H9 (cell line): ENCODE results near the gene PARVB. TPM values are rescaled to one million over a fixed set of nuclear protein-coding genes. Genes with fewer than 3 reads are reported as not detected.

Source experiments
- DNase-seq: peaks from one replicate; pipeline ENCODE4 v3.0.0-alpha.2; 2017
- H2AFZ ChIP-seq: one replicate; pipeline ENCODE4 v1.6.1; 2013; ENCODE audit warnings: mild to moderate bottlenecking, low read length, control low read depth, moderate library complexity
- H2AK5ac ChIP-seq: 2 replicates; pipeline ENCODE4 v1.6.1; 2013; ENCODE audit warnings: low read length, control low read depth, mixed read lengths; ENCODE audit not compliant: insufficient read length
- H2BK120ac ChIP-seq: one replicate; pipeline ENCODE4 v1.6.1; 2013; ENCODE audit warnings: low read depth, mild to moderate bottlenecking, low read length, control low read depth, inconsistent platforms; ENCODE audit not compliant: poor library complexity, severe bottlenecking
- H2BK12ac ChIP-seq: 2 replicates; pipeline ENCODE4 v1.6.1; 2013; ENCODE audit warnings: low read length, control low read depth, mixed read lengths, low read depth; ENCODE audit not compliant: insufficient read length
- H2BK15ac ChIP-seq: 2 replicates; pipeline ENCODE4 v1.6.1; 2013; ENCODE audit warnings: low read depth, low read length, control low read depth
- H2BK20ac ChIP-seq: one replicate; pipeline ENCODE4 v1.6.1; 2013; ENCODE audit warnings: low read depth, mild to moderate bottlenecking, low read length, control low read depth, inconsistent platforms; ENCODE audit not compliant: poor library complexity, severe bottlenecking
- H2BK5ac ChIP-seq: 2 replicates; pipeline ENCODE4 v1.6.1; 2013; ENCODE audit warnings: low read length, control low read depth, mixed read lengths; ENCODE audit not compliant: insufficient read length
- H3K14ac ChIP-seq: 2 replicates; pipeline ENCODE4 v1.6.1; 2013; ENCODE audit warnings: low read length, control low read depth; ENCODE audit not compliant: insufficient read depth
- H3K18ac ChIP-seq: 2 replicates; pipeline ENCODE4 v1.6.1; 2013; ENCODE audit warnings: low read depth, mild to moderate bottlenecking, mixed read lengths, low read length, control low read depth; ENCODE audit not compliant: insufficient read length
- H3K23ac ChIP-seq: 2 replicates; pipeline ENCODE4 v1.6.1; 2013; ENCODE audit warnings: low read length, control low read depth, mixed read lengths, low read depth; ENCODE audit not compliant: insufficient read length
- H3K23me2 ChIP-seq: 2 replicates; pipeline ENCODE4 v1.6.1; 2013; ENCODE audit warnings: low read depth, mild to moderate bottlenecking, mixed read lengths, low read length, control low read depth; ENCODE audit not compliant: insufficient read length, poor library complexity, severe bottlenecking
- H3K27ac ChIP-seq: 2 replicates; pipeline ENCODE4 v1.5.1; 2013; ENCODE audit warnings: low read length, control low read depth, mixed read lengths, low read depth; ENCODE audit not compliant: insufficient read length
- H3K27me3 ChIP-seq: 2 replicates; pipeline ENCODE4 v1.6.1; 2013; ENCODE audit warnings: low read length, control low read depth, inconsistent platforms; ENCODE audit not compliant: insufficient read depth
- H3K4ac ChIP-seq: 2 replicates; pipeline ENCODE4 v1.6.1; 2013; ENCODE audit warnings: low read depth, mild to moderate bottlenecking, control low read depth, inconsistent platforms, low read length, moderate library complexity
- H3K4me1 ChIP-seq: 2 replicates; pipeline ENCODE4 v1.6.1; 2013; ENCODE audit warnings: low read length, control low read depth, inconsistent platforms; ENCODE audit not compliant: insufficient read depth
- H3K4me2 ChIP-seq: 2 replicates; pipeline ENCODE4 v1.6.1; 2013; ENCODE audit warnings: low read length, control low read depth, mixed read lengths; ENCODE audit not compliant: insufficient read length, insufficient read depth
- H3K56ac ChIP-seq: 2 replicates; pipeline ENCODE4 v1.6.1; 2013; ENCODE audit warnings: low read depth, mild to moderate bottlenecking, mixed read lengths, low read length, control low read depth; ENCODE audit not compliant: insufficient read length
- H3K79me1 ChIP-seq: 2 replicates; pipeline ENCODE4 v1.6.1; 2013; ENCODE audit warnings: low read depth, mild to moderate bottlenecking, moderate library complexity, low read length, control low read depth, inconsistent platforms; ENCODE audit not compliant: insufficient read depth, poor library complexity, severe bottlenecking
- H3K79me2 ChIP-seq: 2 replicates; pipeline ENCODE4 v1.6.1; 2013; ENCODE audit warnings: low read length, control low read depth, inconsistent platforms; ENCODE audit not compliant: insufficient read depth
- H3K9ac ChIP-seq: 2 replicates; pipeline ENCODE4 v1.6.1; 2013; ENCODE audit warnings: low read length, control low read depth, mixed read lengths; ENCODE audit not compliant: insufficient read length; ENCODE audit errors: extremely low read depth
- H3K9me3 ChIP-seq: one replicate; pipeline ENCODE4 v1.6.1; 2013; ENCODE audit warnings: low read depth, low read length, inconsistent platforms; ENCODE audit not compliant: control insufficient read depth
- H3T11ph ChIP-seq: one replicate; pipeline ENCODE4 v1.6.1; 2013; ENCODE audit warnings: mild to moderate bottlenecking, low read length, control low read depth, inconsistent platforms
- H4K20me1 ChIP-seq: one replicate; pipeline ENCODE4 v1.6.1; 2013; ENCODE audit not compliant: control insufficient read depth, insufficient read length, insufficient read depth
- H4K5ac ChIP-seq: 2 replicates; pipeline ENCODE4 v1.6.1; 2013; ENCODE audit warnings: low read depth, mild to moderate bottlenecking, mixed read lengths, low read length, control low read depth; ENCODE audit not compliant: insufficient read length
- H4K8ac ChIP-seq: replicated peaks from 2 replicates; pipeline ENCODE4 v1.6.1; 2013; ENCODE audit warnings: low read length, control low read depth, mixed read lengths, low read depth; ENCODE audit not compliant: insufficient read length
- H4K91ac ChIP-seq: 2 replicates; pipeline ENCODE4 v1.6.1; 2013; ENCODE audit warnings: low read depth, mild to moderate bottlenecking, moderate library complexity, mixed read lengths, low read length, control low read depth; ENCODE audit not compliant: insufficient read length
- H3K27ac Mint-ChIP-seq, 3 experiments: 2 replicates in 2 of 3; 3 replicates in 1 of 3; pipeline ENCODE4 v1.8.0; 2020 to 2021; ENCODE audit warnings: mixed read lengths in 3 of 3, mild to moderate bottlenecking in 1 of 3, moderate library complexity in 1 of 3
- H3K27me3 Mint-ChIP-seq: 2 replicates; pipeline ENCODE4 v1.8.0; 2021; ENCODE audit warnings: low read depth, mild to moderate bottlenecking, moderate library complexity, mixed read lengths
- H3K36me3 Mint-ChIP-seq, 3 experiments: 2 replicates in 2 of 3; 3 replicates in 1 of 3; pipeline ENCODE4 v1.8.0; 2020 to 2021; ENCODE audit warnings: low read depth in 3 of 3, mixed read lengths in 3 of 3; ENCODE audit not compliant: insufficient read depth in 1 of 3
- H3K4me1 Mint-ChIP-seq, 2 experiments: 2 replicates each; pipeline ENCODE4 v1.8.0; 2020; ENCODE audit warnings: mixed read lengths in 2 of 2
- H3K4me3 Mint-ChIP-seq, 2 experiments: 2 replicates in 1 of 2; 3 replicates in 1 of 2; pipeline ENCODE4 v1.8.0; 2020 to 2021; ENCODE audit warnings: mild to moderate bottlenecking in 2 of 2, mixed read lengths in 2 of 2, moderate library complexity in 1 of 2
- H3K9me3 Mint-ChIP-seq, 2 experiments: 2 replicates in 1 of 2; 3 replicates in 1 of 2; pipeline ENCODE4 v1.8.0; 2020; ENCODE audit warnings: mild to moderate bottlenecking in 2 of 2, mixed read lengths in 2 of 2, moderate library complexity in 1 of 2
- WGBS: extraction: QIAGEN DNeasy Blood & Tissue Kit; methylation state at CpG from one replicate; pipeline ENCODE4 v1.1.7; 2013; ENCODE audit warnings: missing lambda C conversion rate, low lambda C conversion rate, mixed read lengths; ENCODE audit not compliant: insufficient read length; ENCODE audit errors: extremely low coverage; 5-methylcytosine and 5-hydroxymethylcytosine counted together
- total RNA-seq: library from RNA; stranded (reverse); gene quantifications from 2 replicates; pipeline ENCODE4 v1.2.1, GENCODE V29; 2021
- TF ChIP-seq, protein P1 (sequence below): fragments of 200-600 bp; sonication (generic); conservative IDR thresholded peaks from 3 replicates; pipeline ENCODE4 v1.8.0; 2021; ENCODE audit warnings: antibody characterized with exemption, mild to moderate bottlenecking

The PARVB gene
- total RNA-seq, 1 experiment from 2014 or later = 15.6 TPM

DNA sequence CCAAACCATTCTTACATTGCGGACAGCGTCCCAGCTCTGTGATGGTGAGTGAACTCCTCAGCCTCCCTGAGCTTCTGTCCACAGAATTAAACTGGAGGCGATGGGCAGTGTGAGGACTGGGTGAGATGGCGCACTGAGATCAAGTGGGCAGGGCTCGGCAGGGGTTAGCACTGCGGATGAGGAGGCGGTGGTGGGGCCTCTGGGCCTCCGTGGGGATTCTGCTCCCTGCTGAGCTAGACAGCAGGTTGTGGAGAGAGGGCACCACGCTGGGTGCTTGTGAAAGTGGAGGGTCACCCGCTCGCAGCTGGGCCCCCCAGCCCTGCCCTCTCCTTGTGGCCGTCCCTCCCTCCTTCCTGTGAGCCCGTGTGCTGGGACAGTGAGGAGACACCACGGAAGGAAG, 131.0 kb downstream of the PARVB start:
- Histone ChIP-seq H4K8ac (no peak overlapping the region), H2AK5ac (no peak overlapping the region), H3K79me1 (no peaks in the 10 kb centered on the region), H2BK15ac (no peak overlapping the region), H3K18ac (no peak overlapping the region), H2BK5ac (no peak overlapping the region), H3K4ac (no peak overlapping the region), H2BK12ac (no peak overlapping the region), H4K20me1 (no peaks in the 10 kb centered on the region), H3K9ac (no peak overlapping the region), H3K9me3 (no peaks in the 10 kb centered on the region), H3K4me2 (no peak overlapping the region), H4K91ac (no peak overlapping the region), H3T11ph (no peak overlapping the region), H2BK120ac (no peak overlapping the region), H4K5ac (no peak overlapping the region), H3K79me2 (no peaks in the 10 kb centered on the region), H3K4me1 (peaks cover 3% of the 10 kb centered on the region; the same call in 1 of the 2 replicates), H3K23ac (no peak overlapping the region), H2AFZ (no peak overlapping the region), H3K27me3 (no peaks in the 10 kb centered on the region), H3K14ac (no peak overlapping the region), H3K27ac (no peak overlapping the region), H2BK20ac (no peak overlapping the region), H3K56ac (no peak overlapping the region), H3K23me2 (no peaks in the 10 kb centered on the region)
- H3K36me3 Mint-ChIP-seq = no peaks in the 10 kb centered on the region; a peak in 2 of 7 replicates
- peaks cover 28 to 29% of the 10 kb centered on the region in 2 experiments for H3K4me1 Mint-ChIP-seq
- no peaks in the 10 kb centered on the region for H3K27me3 Mint-ChIP-seq
- no CpG with 5 or more reads among the region's 14 CpGs for WGBS
- no peak overlapping the region for H3K4me3 Mint-ChIP-seq
- H3K27ac Mint-ChIP-seq = no peak overlapping the region
- H3K9me3 Mint-ChIP-seq = no peaks in the 10 kb centered on the region
- TF ChIP-seq, protein P1, sequence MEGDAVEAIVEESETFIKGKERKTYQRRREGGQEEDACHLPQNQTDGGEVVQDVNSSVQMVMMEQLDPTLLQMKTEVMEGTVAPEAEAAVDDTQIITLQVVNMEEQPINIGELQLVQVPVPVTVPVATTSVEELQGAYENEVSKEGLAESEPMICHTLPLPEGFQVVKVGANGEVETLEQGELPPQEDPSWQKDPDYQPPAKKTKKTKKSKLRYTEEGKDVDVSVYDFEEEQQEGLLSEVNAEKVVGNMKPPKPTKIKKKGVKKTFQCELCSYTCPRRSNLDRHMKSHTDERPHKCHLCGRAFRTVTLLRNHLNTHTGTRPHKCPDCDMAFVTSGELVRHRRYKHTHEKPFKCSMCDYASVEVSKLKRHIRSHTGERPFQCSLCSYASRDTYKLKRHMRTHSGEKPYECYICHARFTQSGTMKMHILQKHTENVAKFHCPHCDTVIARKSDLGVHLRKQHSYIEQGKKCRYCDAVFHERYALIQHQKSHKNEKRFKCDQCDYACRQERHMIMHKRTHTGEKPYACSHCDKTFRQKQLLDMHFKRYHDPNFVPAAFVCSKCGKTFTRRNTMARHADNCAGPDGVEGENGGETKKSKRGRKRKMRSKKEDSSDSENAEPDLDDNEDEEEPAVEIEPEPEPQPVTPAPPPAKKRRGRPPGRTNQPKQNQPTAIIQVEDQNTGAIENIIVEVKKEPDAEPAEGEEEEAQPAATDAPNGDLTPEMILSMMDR = no peak
- no peak for DNase-seq
